Stimulated activated CD8-positive, alpha-beta memory T cell treated with anti-CD3 and anti-CD28 coated beads, Interleukin-7, amount 100 ng/mL, for 1 hour (primary cell): ENCODE data around the gene ATP4B.

Experiments
- DNase-seq, 2 donors: peaks; one replicate each; pipeline ENCODE4 v3.0.0-alpha.2; 2020; ENCODE audit warnings: low read depth in 2 of 2

The ATP4B gene

GRCh38 chr13:113656831-113657671 is 947 bp downstream of the ATP4B start:
- no peak for DNase-seq

- no peak for DNase-seq
Observed at GRCh38 chr13:113656003-113656588, 1.9 kb downstream of the ATP4B start.

- no peak for DNase-seq
Observed at GRCh38 chr13:113655346-113656002, 2.5 kb downstream of the ATP4B start.

GRCh38 chr13:113654591-113655345 is 3.2 kb downstream of the ATP4B start:
- DNase-seq = no peak

GRCh38 chr13:113654175-113654560 is 3.8 kb downstream of the ATP4B start:
- no peak for DNase-seq

GRCh38 chr13:113653264-113654174 is 4.5 kb downstream of the ATP4B start:
- DNase-seq = no peak

- no peak for DNase-seq
Observed at GRCh38 chr13:113652404-113653263, 5.4 kb downstream of the ATP4B start.

GRCh38 chr13:113651511-113652403 is 6.2 kb downstream of the ATP4B start:
- DNase-seq = no peak

- DNase-seq = no peak
Observed at GRCh38 chr13:113650731-113651148, 7.3 kb downstream of the ATP4B start.

- DNase-seq = no peak
Observed at GRCh38 chr13:113650275-113650674, 7.7 kb downstream of the ATP4B start.

- DNase-seq = no peak
Observed at GRCh38 chr13:113649212-113649611, 8.8 kb downstream of the ATP4B start.

GRCh38 chr13:113648216-113648610 is 9.8 kb downstream of the ATP4B start:
- DNase-seq = no peak

- no peak for DNase-seq
Observed at GRCh38 chr13:113647351-113648215, 10.4 kb downstream of the ATP4B start.

- DNase-seq = no peak
Observed at GRCh38 chr13:113646921-113647340, 11.1 kb downstream of the ATP4B start.

GRCh38 chr13:113646376-113646775 is 11.6 kb downstream of the ATP4B start:
- no peak for DNase-seq

GRCh38 chr13:113645329-113645728 is 12.7 kb downstream of the ATP4B start:
- DNase-seq = no peak

- DNase-seq = no peak
Observed at GRCh38 chr13:113644800-113645199, 13.2 kb downstream of the ATP4B start.

- DNase-seq = no peak
Observed at GRCh38 chr13:113643593-113643992, 14.4 kb downstream of the ATP4B start.
